HEK293T (cell line): ENCODE measurements around the gene MYH16.
"Not testable (repeated sequence)": the region's sequence is repeated elsewhere in the genome, so short reads cannot be mapped to it uniquely, and the experiment has no call there.

Experiments
- CTCF ChIA-PET: fragments of 350-600 bp; formaldehyde crosslinking; extraction: SDS; loops from one replicate; lab custom pipeline; 2021; ENCODE audit warnings: antibody characterized with exemption, inconsistent platforms; lab: Yijun Ruan, JAX
- POLR2A ChIA-PET: fragments of 350-600 bp; formaldehyde crosslinking; extraction: SDS; loops from one replicate; lab custom pipeline; 2020; ENCODE audit warnings: antibody characterized with exemption, inconsistent platforms; lab: Yijun Ruan, JAX
- DNase-seq: peaks from one replicate; pipeline ENCODE4 v3.0.0; 2012; ENCODE audit warnings: mixed read lengths; ENCODE audit errors: extremely low spot score
- ARNT ChIP-seq: fragments of 450-650 bp; IDR thresholded peaks from 2 replicates; pipeline ENCODE4 v1.6.1; 2017; ENCODE audit warnings: mild to moderate bottlenecking
- BHLHE40 ChIP-seq: fragments of 450-650 bp; IDR thresholded peaks from 2 replicates; pipeline ENCODE4 v1.6.1; 2016; ENCODE audit warnings: mild to moderate bottlenecking, moderate library complexity, borderline replicate concordance
- CTBP1 ChIP-seq: fragments of 450-650 bp; IDR thresholded peaks from 2 replicates; pipeline ENCODE4 v1.6.1; 2016; ENCODE audit warnings: borderline replicate concordance
- ELF4 ChIP-seq: fragments of 450-650 bp; IDR thresholded peaks from 2 replicates; pipeline ENCODE4 v1.6.1; 2017; ENCODE audit warnings: antibody characterized with exemption
- FOXA1 ChIP-seq: fragments of 450-650 bp; IDR thresholded peaks from 2 replicates; pipeline ENCODE4 v1.6.1; 2016; ENCODE audit warnings: mild to moderate bottlenecking
- FOXK2 ChIP-seq: fragments of 450-650 bp; IDR thresholded peaks from 2 replicates; pipeline ENCODE4 v1.6.1; 2016; ENCODE audit warnings: mild to moderate bottlenecking
- FOXM1 ChIP-seq: fragments of 450-650 bp; IDR thresholded peaks from 2 replicates; pipeline ENCODE4 v1.6.1; 2017; ENCODE audit warnings: mild to moderate bottlenecking, borderline replicate concordance
- HDGF ChIP-seq: fragments of 450-650 bp; IDR thresholded peaks from 2 replicates; pipeline ENCODE4 v1.6.1; 2017; ENCODE audit warnings: antibody characterized with exemption, borderline replicate concordance
- L3MBTL2 ChIP-seq: fragments of 450-650 bp; conservative IDR thresholded peaks from 2 replicates; pipeline ENCODE4 v1.6.1; 2016; ENCODE audit warnings: mild to moderate bottlenecking
- LEF1 ChIP-seq: fragments of 450-650 bp; IDR thresholded peaks from 2 replicates; pipeline ENCODE4 v1.6.1; 2017; ENCODE audit warnings: mild to moderate bottlenecking, borderline replicate concordance
- NFRKB ChIP-seq: fragments of 450-650 bp; IDR thresholded peaks from 2 replicates; pipeline ENCODE4 v1.6.1; 2016; ENCODE audit warnings: mild to moderate bottlenecking, moderate library complexity
- SP1 ChIP-seq: fragments of 450-650 bp; IDR thresholded peaks from 2 replicates; pipeline ENCODE4 v1.6.1; 2017
- SUZ12 ChIP-seq: fragments of 450-650 bp; IDR thresholded peaks from 2 replicates; pipeline ENCODE4 v1.6.1; 2016; ENCODE audit warnings: mild to moderate bottlenecking
- TARDBP ChIP-seq: fragments of 450-650 bp; IDR thresholded peaks from 2 replicates; pipeline ENCODE4 v1.6.1; 2016
- ZNF384 ChIP-seq: fragments of 450-650 bp; IDR thresholded peaks from 2 replicates; pipeline ENCODE4 v1.6.1; 2016
- TF ChIP-seq, protein P1 (sequence below): fragments of 450-650 bp; IDR thresholded peaks from 2 replicates; pipeline ENCODE4 v1.6.1; 2016

MYH16 gene

GRCh38 chr7:99267841-99268576 is 4.6 kb upstream of the MYH16 start:
- POLR2A ChIA-PET: interaction anchor here (1.3 kb wide), 1 partner anchor 10 kb away, joined by 3 read pairs; no protein-coding TSS in a partner anchor
- no peak for TF ChIP-seq SP1
- TF ChIP-seq L3MBTL2: no peak
- no peak for TF ChIP-seq TARDBP
- no peak for TF ChIP-seq ZNF384
- no peak for TF ChIP-seq ARNT
- TF ChIP-seq BHLHE40: no peak
- no peak for TF ChIP-seq LEF1
- TF ChIP-seq HDGF: no peak
- TF ChIP-seq FOXA1: no peak
- TF ChIP-seq ELF4: no peak
- no peak for TF ChIP-seq CTBP1
- TF ChIP-seq, protein P1, sequence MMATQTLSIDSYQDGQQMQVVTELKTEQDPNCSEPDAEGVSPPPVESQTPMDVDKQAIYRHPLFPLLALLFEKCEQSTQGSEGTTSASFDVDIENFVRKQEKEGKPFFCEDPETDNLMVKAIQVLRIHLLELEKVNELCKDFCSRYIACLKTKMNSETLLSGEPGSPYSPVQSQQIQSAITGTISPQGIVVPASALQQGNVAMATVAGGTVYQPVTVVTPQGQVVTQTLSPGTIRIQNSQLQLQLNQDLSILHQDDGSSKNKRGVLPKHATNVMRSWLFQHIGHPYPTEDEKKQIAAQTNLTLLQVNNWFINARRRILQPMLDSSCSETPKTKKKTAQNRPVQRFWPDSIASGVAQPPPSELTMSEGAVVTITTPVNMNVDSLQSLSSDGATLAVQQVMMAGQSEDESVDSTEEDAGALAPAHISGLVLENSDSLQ: no peak
- no peak for TF ChIP-seq FOXM1
- TF ChIP-seq NFRKB: no peak
- no peak for TF ChIP-seq FOXK2
- no peak for TF ChIP-seq SUZ12
- DNase-seq: no peak
- CTCF ChIA-PET: no interaction called here

DNA sequence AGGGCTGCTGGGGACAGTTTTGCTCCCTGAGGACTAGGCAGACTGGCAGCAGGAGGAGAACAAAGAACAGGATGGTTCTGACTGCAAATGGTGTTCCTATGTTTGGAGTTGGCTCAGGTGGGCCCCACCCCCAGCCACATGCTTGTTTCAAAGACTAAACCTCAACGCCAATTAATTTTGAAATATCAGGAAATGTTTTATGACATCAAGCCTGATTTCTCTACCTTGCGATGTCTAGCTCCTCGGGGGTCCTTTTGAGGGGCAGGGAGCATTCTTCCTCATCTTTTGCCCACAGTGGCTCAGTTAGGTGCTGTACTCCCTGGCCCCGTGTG is 4.1 kb upstream of the MYH16 start:
- ChIA-PET CTCF (no interaction called here), POLR2A (interaction anchor here (1.3 kb wide), 1 partner anchor 10 kb away, joined by 3 read pairs; no protein-coding TSS in a partner anchor)

DNA sequence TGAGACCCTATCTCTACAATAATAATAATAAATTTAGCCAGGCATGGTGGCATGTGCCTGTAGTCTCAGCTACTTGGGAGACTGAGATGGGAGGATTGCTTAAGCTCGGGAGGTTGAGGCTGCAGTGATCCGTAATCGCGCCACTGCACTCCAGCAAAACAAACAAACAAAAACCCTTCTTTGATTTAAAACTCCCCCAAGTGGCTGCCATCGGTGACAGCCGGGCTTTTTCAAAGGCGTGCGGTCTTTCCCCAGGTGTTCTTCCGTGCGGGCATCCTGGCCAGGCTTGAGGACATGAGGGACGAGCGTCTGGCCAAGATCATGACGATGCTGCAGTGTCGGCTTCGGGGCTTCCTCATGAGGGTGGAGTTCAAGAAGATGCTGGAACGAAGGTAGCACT is 1.9 kb upstream of the MYH16 start:
- TF ChIP-seq SP1: no peak
- no peak for TF ChIP-seq FOXK2
- POLR2A ChIA-PET: interaction anchor here (1.1 kb wide), 1 partner anchor 40 kb away, joined by 4 read pairs; no protein-coding TSS in a partner anchor
- DNase-seq: no peak
- CTCF ChIA-PET: interaction anchor here (0.6 kb wide), 1 partner anchor 92 kb away, joined by 3 read pairs; no protein-coding TSS in a partner anchor

More for the DNA sequence above, 4.1 kb upstream of the MYH16 start:
- DNase-seq: no peak
- TF ChIP-seq ARNT (no peak), FOXK2 (no peak), ELF4 (no peak), L3MBTL2 (no peak), NFRKB (no peak), CTBP1 (no peak), TARDBP (no peak), FOXM1 (no peak), SP1 (no peak), BHLHE40 (no peak), SUZ12 (no peak), FOXA1 (no peak), HDGF (no peak), ZNF384 (no peak), LEF1 (no peak)
- TF ChIP-seq, protein P1: no peak

DNA sequence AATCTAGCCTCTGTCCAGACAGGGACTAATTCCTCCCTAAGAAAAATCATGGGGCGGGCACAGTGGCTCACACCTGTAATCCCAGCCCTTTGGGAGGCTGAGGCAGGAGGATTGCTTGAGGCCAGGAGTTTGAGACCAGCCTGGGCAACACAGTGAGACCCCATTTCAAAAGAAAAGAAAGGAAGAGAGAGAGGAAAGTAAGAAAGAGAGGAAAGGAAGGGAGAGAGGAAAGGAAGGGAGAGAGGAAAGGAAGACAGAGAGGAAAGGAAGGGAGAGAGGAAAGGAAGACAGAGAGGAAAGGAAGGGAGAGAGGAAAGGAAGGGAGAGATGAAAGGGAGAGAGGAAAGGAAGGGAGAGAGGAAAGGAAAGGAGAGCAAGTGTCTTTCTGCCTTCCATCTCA is 922 bp downstream of the MYH16 start:
- DNase-seq, POLR2A ChIA-PET, CTCF ChIA-PET: not testable (repeated sequence)

DNA sequence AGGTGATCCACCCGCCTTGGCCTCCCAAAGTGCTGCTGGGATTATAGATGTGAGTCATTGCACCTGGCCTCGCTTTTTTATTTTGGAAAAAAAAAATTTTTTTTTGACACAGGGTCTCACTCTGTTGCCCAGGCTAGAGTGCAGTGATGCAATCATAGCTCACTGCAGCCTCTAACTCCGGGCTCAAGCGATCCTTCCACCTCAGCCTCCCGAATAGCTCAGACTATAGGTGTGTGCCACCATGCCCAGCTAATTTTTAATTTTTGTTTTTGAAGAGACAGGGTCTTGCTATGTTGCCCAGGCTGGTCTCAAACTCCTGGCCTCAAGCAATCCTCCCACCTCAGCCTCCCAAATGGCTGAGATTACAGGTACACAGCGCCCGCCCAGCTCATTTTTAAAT is 2.3 kb downstream of the MYH16 start:
- DNase-seq, CTCF ChIA-PET, POLR2A ChIA-PET: not testable (repeated sequence)

DNA sequence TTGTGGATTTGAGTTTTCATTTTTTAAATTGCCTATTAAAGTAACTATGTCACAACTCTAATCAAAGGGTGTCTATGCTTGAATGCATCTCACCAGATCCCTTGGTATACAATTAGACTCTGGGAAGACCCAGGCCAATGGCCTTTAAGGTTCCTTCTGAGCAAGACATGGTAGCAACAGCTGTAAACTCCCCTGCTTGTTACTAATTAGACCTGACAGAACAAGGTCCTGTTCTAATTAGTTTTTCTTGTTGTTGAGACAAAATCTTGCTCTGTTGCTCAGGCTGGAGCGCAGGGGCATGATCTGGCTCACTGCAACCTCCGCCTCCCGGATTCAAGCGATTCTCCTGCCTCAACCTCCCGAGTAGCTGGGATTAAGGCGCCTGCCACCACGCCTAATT is 2.9 kb downstream of the MYH16 start:
- POLR2A ChIA-PET: no interaction called here
- TF ChIP-seq BHLHE40 (no peak), CTBP1 (no peak), LEF1 (no peak), ELF4 (no peak), SP1 (no peak), ZNF384 (no peak), HDGF (no peak), FOXM1 (no peak), NFRKB (no peak), TARDBP (no peak), SUZ12 (no peak)
- TF ChIP-seq, protein P1: no peak
- CTCF ChIA-PET: no interaction called here

GRCh38 chr7:99278180-99278579 is 5.5 kb downstream of the MYH16 start:
- POLR2A ChIA-PET: no interaction called here
- DNase-seq: no peak
- TF ChIP-seq CTBP1: no peak
- no peak for TF ChIP-seq NFRKB
- no peak for TF ChIP-seq ZNF384
- CTCF ChIA-PET: no interaction called here

More for the DNA sequence above, 2.9 kb downstream of the MYH16 start:
- no peak for DNase-seq

DNA sequence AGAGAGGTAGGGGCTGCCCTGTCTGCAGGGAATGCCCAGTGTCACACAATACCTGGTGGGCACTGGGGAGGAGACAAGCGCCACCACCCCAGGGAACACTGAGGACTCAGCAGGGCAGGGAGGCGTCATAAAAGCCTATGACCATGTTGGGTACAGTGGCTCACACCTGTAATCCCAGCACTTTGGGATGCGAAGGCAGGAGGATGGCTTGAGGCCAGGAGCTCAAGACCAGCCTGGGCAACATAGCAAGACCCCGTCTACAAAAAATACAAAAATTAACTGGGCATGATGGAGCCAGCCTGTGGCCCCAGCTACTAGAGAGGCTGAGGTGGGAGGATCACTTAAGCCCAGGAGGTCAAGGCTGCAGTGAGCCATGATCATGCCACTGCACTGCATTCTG is 11.5 kb downstream of the MYH16 start:
- not testable (repeated sequence) for DNase-seq
- ChIA-PET CTCF (interaction anchor here (0.6 kb wide), 1 partner anchor 77 kb away, joined by 3 read pairs; no protein-coding TSS in a partner anchor), POLR2A (interaction anchor here (1.8 kb wide), 1 partner anchor 125 kb away, joined by 5 read pairs; the partner anchor contains the start of genes BUD31 and PDAP1)
